GM06990 (cell line): ENCODE measurements around the gene PRKG1.

Experiments
- DNase-seq: peaks from one replicate; pipeline ENCODE4 v3.0.0-alpha.2; 2011; ENCODE audit not compliant: insufficient read length; ENCODE audit errors: extremely low read depth
- H3K27me3 ChIP-seq: replicated peaks from 2 replicates; pipeline ENCODE4 v1.6.0; 2011; ENCODE audit warnings: low read length; ENCODE audit not compliant: control insufficient read depth, insufficient read depth
- H3K36me3 ChIP-seq: 2 replicates; pipeline ENCODE4 v1.5.1; 2011; ENCODE audit warnings: low read length; ENCODE audit not compliant: control insufficient read depth, insufficient read depth
- H3K4me3 ChIP-seq: replicated peaks from 2 replicates; pipeline ENCODE4 v1.5.1; 2011; ENCODE audit warnings: low read depth, mild to moderate bottlenecking, control low read depth, low read length
- CTCF ChIP-seq: IDR thresholded peaks from 2 replicates; pipeline ENCODE4 v1.5.1; 2011; ENCODE audit warnings: low read length, control low read depth, mild to moderate bottlenecking, inconsistent platforms; ENCODE audit not compliant: insufficient read depth, poor library complexity, severe bottlenecking

The PRKG1 gene

GRCh38 chr10:51137756-51138529, 63.7 kb downstream of the PRKG1 start:
- DNase-seq, result no peak
- Histone ChIP-seq H3K36me3 (no peaks in the 10 kb centered on the region), H3K4me3 (no peak overlapping the region), H3K27me3 (no peaks in the 10 kb centered on the region)
- no peak for TF ChIP-seq CTCF

GRCh38 chr10:51139176-51139575, 64.9 kb downstream of the PRKG1 start:
- H3K27me3 ChIP-seq, result no peaks in the 10 kb centered on the region
- no peak for TF ChIP-seq CTCF
- H3K36me3 ChIP-seq, result no peaks in the 10 kb centered on the region
- H3K4me3 ChIP-seq, result no peak overlapping the region
- no peak for DNase-seq

DNA sequence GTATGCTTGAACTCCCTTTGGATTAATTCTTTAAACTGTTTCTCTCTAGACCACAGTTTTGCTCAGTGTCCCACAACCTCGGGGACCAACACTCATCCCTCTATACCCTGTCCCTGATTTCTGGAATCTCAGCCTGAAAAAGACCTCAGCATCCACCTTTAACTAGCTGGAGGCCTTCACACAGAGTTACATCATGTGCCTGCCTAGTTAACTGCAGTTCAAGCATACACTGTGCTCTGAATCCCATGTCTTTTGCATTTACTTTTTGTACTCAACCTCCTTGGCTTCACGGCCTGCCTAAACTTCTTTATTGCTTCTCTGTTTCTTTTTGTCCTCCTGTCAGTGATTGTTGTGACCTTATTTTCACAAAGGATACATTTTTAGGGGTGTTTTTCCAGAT, 66.7 kb downstream of the PRKG1 start:
- H3K4me3 ChIP-seq, result no peak overlapping the region
- no peaks in the 10 kb centered on the region for H3K27me3 ChIP-seq
- no peak for DNase-seq
- no peaks in the 10 kb centered on the region for H3K36me3 ChIP-seq
- no peak for TF ChIP-seq CTCF

DNA sequence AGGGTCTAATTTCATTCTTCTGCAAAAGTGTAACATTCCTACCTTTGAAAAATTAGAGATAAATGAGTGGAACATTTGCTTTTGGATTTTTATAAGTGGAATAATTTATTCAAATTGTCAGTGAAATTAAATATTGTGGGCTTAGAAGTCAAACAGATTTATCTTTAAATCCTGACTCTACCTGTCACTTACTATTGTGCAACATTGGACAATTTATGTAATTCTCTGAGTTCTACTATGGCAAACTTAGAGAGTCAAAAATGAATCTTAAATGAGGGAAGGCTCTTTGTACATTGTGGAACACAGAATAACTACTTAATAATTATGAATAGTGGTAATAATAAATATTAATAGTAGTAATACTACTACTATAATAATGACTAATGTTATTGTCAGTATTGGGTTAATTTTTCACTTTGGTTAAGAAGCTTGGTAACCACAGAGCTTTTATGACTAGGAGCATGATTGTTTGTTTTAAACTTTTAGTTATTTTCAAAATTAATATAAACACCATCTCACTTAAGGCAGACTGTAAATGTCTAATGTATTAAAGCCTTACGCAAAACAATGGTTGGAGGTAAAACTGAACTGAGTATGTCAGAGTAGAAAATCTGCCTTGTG, 70.0 kb downstream of the PRKG1 start:
- no peak for DNase-seq

DNA sequence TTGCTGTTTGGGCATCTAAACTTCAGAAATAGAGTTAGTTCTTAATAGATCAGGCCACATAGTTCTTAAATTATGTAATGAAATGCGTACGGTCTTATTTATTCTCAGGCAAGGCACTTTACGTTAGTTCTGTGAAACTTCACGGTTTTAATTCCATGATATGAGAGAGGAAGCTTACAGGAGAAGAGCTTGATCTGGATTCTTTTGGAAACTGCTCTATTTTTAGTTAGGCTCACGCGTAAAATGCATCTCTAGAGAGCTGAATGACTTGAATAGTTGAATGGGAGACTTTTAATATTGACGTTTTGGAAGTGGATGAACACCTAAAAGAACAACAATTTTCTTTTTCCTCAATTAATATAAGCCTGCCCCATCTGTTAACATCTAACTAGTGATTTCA, 71.1 kb downstream of the PRKG1 start:
- no peaks in the 10 kb centered on the region for H3K36me3 ChIP-seq
- DNase-seq, result no peak
- H3K4me3 ChIP-seq, result no peak overlapping the region
- H3K27me3 ChIP-seq, result no peaks in the 10 kb centered on the region
- TF ChIP-seq CTCF, result no peak

More for the DNA sequence above, 70.0 kb downstream of the PRKG1 start:
- Histone ChIP-seq H3K4me3 (no peak overlapping the region), H3K36me3 (no peaks in the 10 kb centered on the region), H3K27me3 (no peaks in the 10 kb centered on the region)
- TF ChIP-seq CTCF, result no peak
